T-helper 1 cell treated with Interleukin-12 subunit alpha and Interleukin-12 subunit beta and Interleukin-4 antibody, amounts not matched to agents 30 μg/mL and 1 μg/mL, for 36 hours (primary cell): ENCODE data around the gene PHB1.

ENCODE experiments used
- H3K27ac Mint-ChIP-seq: one replicate; pipeline ENCODE4 v1.8.0; 2021; ENCODE audit warnings: mild to moderate bottlenecking, mixed read lengths
- H3K27me3 Mint-ChIP-seq: one replicate; pipeline ENCODE4 v1.8.0; 2021; ENCODE audit warnings: low read depth, mixed read lengths
- H3K36me3 Mint-ChIP-seq: one replicate; pipeline ENCODE4 v1.8.0; 2021; ENCODE audit warnings: low read depth, mixed read lengths
- H3K4me1 Mint-ChIP-seq: one replicate; pipeline ENCODE4 v1.8.0; 2021; ENCODE audit warnings: low read depth, mixed read lengths
- H3K4me3 Mint-ChIP-seq: one replicate; pipeline ENCODE4 v1.8.0; 2021; ENCODE audit warnings: mild to moderate bottlenecking, moderate library complexity, mixed read lengths
- H3K9me3 Mint-ChIP-seq: one replicate; pipeline ENCODE4 v1.8.0; 2021; ENCODE audit warnings: mixed read lengths

The PHB1 gene

GRCh38 chr17:49414622-49415350 lies at the start of gene PHB1:
Gene PHB1 (minus strand): TSS chr17:49414882. CDS start chr17:49413264, 1,618 bp downstream.
- Mint-ChIP-seq H3K36me3 (peaks cover 21% of the 10 kb centered on the region), H3K4me3 (peak within 1 kb of the TSS; percentile 98), H3K4me1 (peaks cover 7% of the 10 kb centered on the region), H3K27me3 (peaks cover 3% of the 10 kb centered on the region), H3K27ac (peak within 1 kb of the TSS; percentile 87), H3K9me3 (no peaks in the 10 kb centered on the region)

- Mint-ChIP-seq H3K27me3 (peaks cover 51% of the 10 kb centered on the region), H3K4me3 (no peak overlapping the region), H3K4me1 (no peaks in the 10 kb centered on the region), H3K9me3 (peaks cover 7% of the 10 kb centered on the region), H3K27ac (no peak overlapping the region), H3K36me3 (no peaks in the 10 kb centered on the region)
These were observed 49.4 kb upstream of the PHB1 start for GRCh38 chr17:49464049-49464448.

GRCh38 chr17:49461580-49461979 lies 46.9 kb upstream of the PHB1 start:
- no peaks in the 10 kb centered on the region for H3K4me1 Mint-ChIP-seq
- peaks cover 49% of the 10 kb centered on the region for H3K27me3 Mint-ChIP-seq
- H3K36me3 Mint-ChIP-seq: no peaks in the 10 kb centered on the region
- no peak overlapping the region for H3K4me3 Mint-ChIP-seq
- H3K9me3 Mint-ChIP-seq: peaks cover 7% of the 10 kb centered on the region
- H3K27ac Mint-ChIP-seq: no peak overlapping the region

GRCh38 chr17:49460401-49460800 lies 45.7 kb upstream of the PHB1 start:
- Mint-ChIP-seq H3K9me3 (peaks cover 7% of the 10 kb centered on the region), H3K27me3 (peaks cover 51% of the 10 kb centered on the region), H3K36me3 (no peaks in the 10 kb centered on the region), H3K4me3 (no peak overlapping the region), H3K27ac (no peak overlapping the region), H3K4me1 (no peaks in the 10 kb centered on the region)

- no peaks in the 10 kb centered on the region for H3K36me3 Mint-ChIP-seq
- H3K9me3 Mint-ChIP-seq: peaks cover 7% of the 10 kb centered on the region
- no peak overlapping the region for H3K27ac Mint-ChIP-seq
- no peaks in the 10 kb centered on the region for H3K4me1 Mint-ChIP-seq
- no peak overlapping the region for H3K4me3 Mint-ChIP-seq
- H3K27me3 Mint-ChIP-seq: peaks cover 56% of the 10 kb centered on the region
These were observed 44.8 kb upstream of the PHB1 start for GRCh38 chr17:49459401-49459984.

- H3K4me1 Mint-ChIP-seq: no peaks in the 10 kb centered on the region
- no peak overlapping the region for H3K4me3 Mint-ChIP-seq
- H3K27me3 Mint-ChIP-seq: peaks cover 48% of the 10 kb centered on the region
- H3K27ac Mint-ChIP-seq: no peak overlapping the region
- no peaks in the 10 kb centered on the region for H3K9me3 Mint-ChIP-seq
- H3K36me3 Mint-ChIP-seq: no peaks in the 10 kb centered on the region
These were observed 43.2 kb upstream of the PHB1 start for GRCh38 chr17:49457564-49458535.

GRCh38 chr17:49456183-49456965 lies 41.7 kb upstream of the PHB1 start:
- H3K9me3 Mint-ChIP-seq: no peaks in the 10 kb centered on the region
- H3K36me3 Mint-ChIP-seq: no peaks in the 10 kb centered on the region
- H3K4me3 Mint-ChIP-seq: no peak overlapping the region
- H3K27ac Mint-ChIP-seq: no peak overlapping the region
- peaks cover 45% of the 10 kb centered on the region for H3K27me3 Mint-ChIP-seq
- peaks cover 3% of the 10 kb centered on the region for H3K4me1 Mint-ChIP-seq

- H3K9me3 Mint-ChIP-seq: no peaks in the 10 kb centered on the region
- H3K27ac Mint-ChIP-seq: no peak overlapping the region
- H3K4me1 Mint-ChIP-seq: peaks cover 6% of the 10 kb centered on the region
- H3K27me3 Mint-ChIP-seq: peaks cover 42% of the 10 kb centered on the region
- no peak overlapping the region for H3K4me3 Mint-ChIP-seq
- H3K36me3 Mint-ChIP-seq: no peaks in the 10 kb centered on the region
These were observed 40.7 kb upstream of the PHB1 start for GRCh38 chr17:49455272-49455861.

GRCh38 chr17:49454050-49454449 lies 39.4 kb upstream of the PHB1 start:
- H3K36me3 Mint-ChIP-seq: no peaks in the 10 kb centered on the region
- H3K4me3 Mint-ChIP-seq: no peak overlapping the region
- peaks cover 39% of the 10 kb centered on the region for H3K27me3 Mint-ChIP-seq
- H3K4me1 Mint-ChIP-seq: peaks cover 10% of the 10 kb centered on the region
- H3K9me3 Mint-ChIP-seq: no peaks in the 10 kb centered on the region
- no peak overlapping the region for H3K27ac Mint-ChIP-seq

GRCh38 chr17:49452661-49453060 lies 38.0 kb upstream of the PHB1 start:
- no peaks in the 10 kb centered on the region for H3K9me3 Mint-ChIP-seq
- H3K36me3 Mint-ChIP-seq: no peaks in the 10 kb centered on the region
- no peak overlapping the region for H3K4me3 Mint-ChIP-seq
- peaks cover 10% of the 10 kb centered on the region for H3K4me1 Mint-ChIP-seq
- no peak overlapping the region for H3K27ac Mint-ChIP-seq
- H3K27me3 Mint-ChIP-seq: peaks cover 29% of the 10 kb centered on the region

GRCh38 chr17:49452201-49452600 lies 37.5 kb upstream of the PHB1 start:
- Mint-ChIP-seq H3K27ac (no peak overlapping the region), H3K4me1 (peaks cover 10% of the 10 kb centered on the region), H3K4me3 (no peak overlapping the region), H3K27me3 (peaks cover 24% of the 10 kb centered on the region), H3K36me3 (no peaks in the 10 kb centered on the region), H3K9me3 (no peaks in the 10 kb centered on the region)

- Mint-ChIP-seq H3K27me3 (peaks cover 19% of the 10 kb centered on the region), H3K27ac (no peak overlapping the region), H3K36me3 (no peaks in the 10 kb centered on the region), H3K4me3 (no peak overlapping the region), H3K9me3 (no peaks in the 10 kb centered on the region), H3K4me1 (peaks cover 10% of the 10 kb centered on the region)
These were observed 36.1 kb upstream of the PHB1 start for GRCh38 chr17:49450735-49451134.

- Mint-ChIP-seq H3K27ac (no peak overlapping the region), H3K4me1 (peaks cover 10% of the 10 kb centered on the region), H3K36me3 (no peaks in the 10 kb centered on the region), H3K4me3 (no peak overlapping the region), H3K27me3 (peaks cover 18% of the 10 kb centered on the region), H3K9me3 (no peaks in the 10 kb centered on the region)
These were observed 35.5 kb upstream of the PHB1 start for GRCh38 chr17:49450181-49450580.
